Measurements from ENCODE around the gene BCL7A. TPM values are rescaled to one million over a fixed set of nuclear protein-coding genes. Genes with fewer than 3 reads are reported as not detected.

BCL7A gene
- total RNA-seq, 1 donor: 4.7 TPM

- no peak overlapping the region for H2AFZ ChIP-seq (ENCODE audit: low read length)
- no peaks in the 10 kb centered on the region for H4K20me1 ChIP-seq (ENCODE audit: insufficient read depth, low read length)
- no peaks in the 10 kb centered on the region for H3K36me3 ChIP-seq (ENCODE audit: insufficient read depth, low read length)
- no peak for TF ChIP-seq CTCF (IDR thresholded peaks at IDR 0.05; ENCODE audit: extremely low read depth, low read depth, low read length)
- no peaks in the 10 kb centered on the region for H3K27me3 ChIP-seq (ENCODE audit: insufficient read depth, low read length)
- no peak overlapping the region for H3K4me3 ChIP-seq (ENCODE audit: insufficient read depth, low read length)
- H3K79me2 ChIP-seq (ENCODE audit: insufficient read depth, low read length): no peaks in the 10 kb centered on the region
- H3K4me1 ChIP-seq (ENCODE audit: insufficient read depth, low read length): peaks cover 8% of the 10 kb centered on the region
- DNase-seq (ENCODE audit: insufficient read length, low spot score, missing footprints): peak; percentile 90
- H3K9me3 ChIP-seq (ENCODE audit: low read depth, low read length): no peaks in the 10 kb centered on the region
- no peak overlapping the region for H3K27ac ChIP-seq (ENCODE audit: low read depth, low read length)
- H3K4me2 ChIP-seq (ENCODE audit: insufficient read depth, low read length): no peak overlapping the region
Measured at GRCh38 chr12:122003651-122004611, 17.8 kb upstream of the BCL7A start.

GRCh38 chr12:122004633-122005071, 17.0 kb upstream of the BCL7A start:
- H4K20me1 ChIP-seq (ENCODE audit: insufficient read depth, low read length): no peaks in the 10 kb centered on the region
- H3K4me2 ChIP-seq (ENCODE audit: insufficient read depth, low read length): no peak overlapping the region
- no peaks in the 10 kb centered on the region for H3K79me2 ChIP-seq (ENCODE audit: insufficient read depth, low read length)
- TF ChIP-seq CTCF (IDR thresholded peaks at IDR 0.05; ENCODE audit: extremely low read depth, low read depth, low read length): no peak
- peaks cover 8% of the 10 kb centered on the region for H3K4me1 ChIP-seq (ENCODE audit: insufficient read depth, low read length)
- H3K4me3 ChIP-seq (ENCODE audit: insufficient read depth, low read length): no peak overlapping the region
- H3K36me3 ChIP-seq (ENCODE audit: insufficient read depth, low read length): no peaks in the 10 kb centered on the region
- no peaks in the 10 kb centered on the region for H3K27me3 ChIP-seq (ENCODE audit: insufficient read depth, low read length)
- H3K27ac ChIP-seq (ENCODE audit: low read depth, low read length): no peak overlapping the region
- no peaks in the 10 kb centered on the region for H3K9me3 ChIP-seq (ENCODE audit: low read depth, low read length)
- no peak for DNase-seq (ENCODE audit: insufficient read length, low spot score, missing footprints)
- H2AFZ ChIP-seq (ENCODE audit: low read length): no peak overlapping the region

GRCh38 chr12:122005252-122005776, 16.4 kb upstream of the BCL7A start:
- no peaks in the 10 kb centered on the region for H3K36me3 ChIP-seq (ENCODE audit: insufficient read depth, low read length)
- no peaks in the 10 kb centered on the region for H3K27me3 ChIP-seq (ENCODE audit: insufficient read depth, low read length)
- no peaks in the 10 kb centered on the region for H3K9me3 ChIP-seq (ENCODE audit: low read depth, low read length)
- no peaks in the 10 kb centered on the region for H3K79me2 ChIP-seq (ENCODE audit: insufficient read depth, low read length)
- H2AFZ ChIP-seq (ENCODE audit: low read length): no peak overlapping the region
- no peak overlapping the region for H3K27ac ChIP-seq (ENCODE audit: low read depth, low read length)
- peak; percentile 5 for DNase-seq (ENCODE audit: insufficient read length, low spot score, missing footprints)
- H3K4me3 ChIP-seq (ENCODE audit: insufficient read depth, low read length): no peak overlapping the region
- peaks cover 8% of the 10 kb centered on the region for H3K4me1 ChIP-seq (ENCODE audit: insufficient read depth, low read length)
- H3K4me2 ChIP-seq (ENCODE audit: insufficient read depth, low read length): no peak overlapping the region
- no peaks in the 10 kb centered on the region for H4K20me1 ChIP-seq (ENCODE audit: insufficient read depth, low read length)
- TF ChIP-seq CTCF (IDR thresholded peaks at IDR 0.05; ENCODE audit: extremely low read depth, low read depth, low read length): no peak
